Activated naive CD4-positive, alpha-beta T cell treated with anti-CD3 and anti-CD28 coated beads, Interleukin-2, amount 50 U/mL, for 24 hours (primary cell): ENCODE data around the gene CHST10.
"Not testable (repeated sequence)": the region's sequence is repeated elsewhere in the genome, so short reads cannot be mapped to it uniquely, and the experiment has no call there.

ENCODE experiments used
- H3K27ac Mint-ChIP-seq: one replicate; pipeline ENCODE4 v1.8.0; 2021; ENCODE audit warnings: mild to moderate bottlenecking, mixed read lengths
- H3K27me3 Mint-ChIP-seq: one replicate; pipeline ENCODE4 v1.8.0; 2021; ENCODE audit warnings: mixed read lengths
- H3K36me3 Mint-ChIP-seq: one replicate; pipeline ENCODE4 v1.8.0; 2021; ENCODE audit warnings: mixed read lengths
- H3K4me1 Mint-ChIP-seq: one replicate; pipeline ENCODE4 v1.8.0; 2021; ENCODE audit warnings: mixed read lengths
- H3K4me3 Mint-ChIP-seq: one replicate; pipeline ENCODE4 v1.8.0; 2021; ENCODE audit warnings: mild to moderate bottlenecking, mixed read lengths
- H3K9me3 Mint-ChIP-seq: one replicate; pipeline ENCODE4 v1.8.0; 2021; ENCODE audit warnings: mixed read lengths

Gene CHST10

GRCh38 chr2:100390001-100390940 lies 27.2 kb downstream of the CHST10 start:
- H3K36me3 Mint-ChIP-seq: peaks cover 5% of the 10 kb centered on the region
- H3K4me3 Mint-ChIP-seq: no peak overlapping the region
- no peaks in the 10 kb centered on the region for H3K27me3 Mint-ChIP-seq
- H3K4me1 Mint-ChIP-seq: no peaks in the 10 kb centered on the region
- no peaks in the 10 kb centered on the region for H3K9me3 Mint-ChIP-seq
- H3K27ac Mint-ChIP-seq: no peak overlapping the region

GRCh38 chr2:100388703-100389102 lies 28.8 kb downstream of the CHST10 start:
- H3K4me3 Mint-ChIP-seq: no peak overlapping the region
- H3K27me3 Mint-ChIP-seq: no peaks in the 10 kb centered on the region
- H3K27ac Mint-ChIP-seq: no peak overlapping the region
- H3K36me3 Mint-ChIP-seq: peaks cover 4% of the 10 kb centered on the region
- H3K9me3 Mint-ChIP-seq: no peaks in the 10 kb centered on the region
- no peaks in the 10 kb centered on the region for H3K4me1 Mint-ChIP-seq

- H3K27me3 Mint-ChIP-seq: no peaks in the 10 kb centered on the region
- H3K36me3 Mint-ChIP-seq: no peaks in the 10 kb centered on the region
- H3K4me3 Mint-ChIP-seq: no peak overlapping the region
- H3K9me3 Mint-ChIP-seq: no peaks in the 10 kb centered on the region
- H3K4me1 Mint-ChIP-seq: no peaks in the 10 kb centered on the region
- H3K27ac Mint-ChIP-seq: no peak overlapping the region
Measured at GRCh38 chr2:100383954-100384353, 33.5 kb downstream of the CHST10 start.

GRCh38 chr2:100383306-100383705 lies 34.2 kb downstream of the CHST10 start:
- H3K27me3 Mint-ChIP-seq: no peaks in the 10 kb centered on the region
- no peak overlapping the region for H3K27ac Mint-ChIP-seq
- H3K4me3 Mint-ChIP-seq: no peak overlapping the region
- H3K36me3 Mint-ChIP-seq: no peaks in the 10 kb centered on the region
- no peaks in the 10 kb centered on the region for H3K4me1 Mint-ChIP-seq
- H3K9me3 Mint-ChIP-seq: no peaks in the 10 kb centered on the region

GRCh38 chr2:100381240-100381639 lies 36.2 kb downstream of the CHST10 start:
- Mint-ChIP-seq H3K4me3 (no peak overlapping the region), H3K27ac (no peak overlapping the region), H3K36me3 (no peaks in the 10 kb centered on the region), H3K27me3 (no peaks in the 10 kb centered on the region), H3K4me1 (no peaks in the 10 kb centered on the region), H3K9me3 (no peaks in the 10 kb centered on the region)

GRCh38 chr2:100380681-100381080 lies 36.8 kb downstream of the CHST10 start:
- Mint-ChIP-seq H3K36me3 (no peaks in the 10 kb centered on the region), H3K27me3 (no peaks in the 10 kb centered on the region), H3K9me3 (no peaks in the 10 kb centered on the region), H3K4me1 (no peaks in the 10 kb centered on the region), H3K27ac (no peak overlapping the region), H3K4me3 (no peak overlapping the region)

GRCh38 chr2:100376836-100377235 lies 40.6 kb downstream of the CHST10 start:
- peaks cover under 1% of the 10 kb centered on the region for H3K36me3 Mint-ChIP-seq
- no peak overlapping the region for H3K27ac Mint-ChIP-seq
- peaks cover under 1% of the 10 kb centered on the region for H3K9me3 Mint-ChIP-seq
- H3K4me1 Mint-ChIP-seq: no peaks in the 10 kb centered on the region
- peaks cover 6% of the 10 kb centered on the region for H3K27me3 Mint-ChIP-seq
- no peak overlapping the region for H3K4me3 Mint-ChIP-seq

- Mint-ChIP-seq H3K9me3 (peaks cover 27% of the 10 kb centered on the region), H3K36me3 (peaks cover 7% of the 10 kb centered on the region), H3K27me3 (peaks cover 17% of the 10 kb centered on the region), H3K4me1 (no peaks in the 10 kb centered on the region), H3K4me3 (no peak overlapping the region), H3K27ac (no peak overlapping the region)
Measured at GRCh38 chr2:100367163-100367562, 50.3 kb downstream of the CHST10 start.

- Mint-ChIP-seq H3K4me3 (no peak overlapping the region), H3K36me3 (peaks cover 2% of the 10 kb centered on the region), H3K27ac (no peak overlapping the region), H3K4me1 (no peaks in the 10 kb centered on the region), H3K9me3 (peaks cover 15% of the 10 kb centered on the region), H3K27me3 (peaks cover 14% of the 10 kb centered on the region)
Measured at GRCh38 chr2:100365434-100365833, 52.0 kb downstream of the CHST10 start.

GRCh38 chr2:100362269-100362668 lies 55.2 kb downstream of the CHST10 start:
- not testable (repeated sequence) for H3K27me3 Mint-ChIP-seq, H3K27ac Mint-ChIP-seq, H3K4me3 Mint-ChIP-seq, H3K4me1 Mint-ChIP-seq, H3K36me3 Mint-ChIP-seq
- peaks cover 14% of the 10 kb centered on the region for H3K9me3 Mint-ChIP-seq

GRCh38 chr2:100359576-100359975 lies 57.9 kb downstream of the CHST10 start:
- H3K4me1 Mint-ChIP-seq: no peaks in the 10 kb centered on the region
- no peak overlapping the region for H3K4me3 Mint-ChIP-seq
- peaks cover 4% of the 10 kb centered on the region for H3K36me3 Mint-ChIP-seq
- H3K27me3 Mint-ChIP-seq: peaks cover 12% of the 10 kb centered on the region
- peaks cover 19% of the 10 kb centered on the region for H3K9me3 Mint-ChIP-seq
- no peak overlapping the region for H3K27ac Mint-ChIP-seq

- Mint-ChIP-seq H3K9me3 (peaks cover 19% of the 10 kb centered on the region), H3K36me3 (peaks cover 4% of the 10 kb centered on the region), H3K27ac (no peak overlapping the region), H3K27me3 (peaks cover 11% of the 10 kb centered on the region), H3K4me3 (no peak overlapping the region), H3K4me1 (no peaks in the 10 kb centered on the region)
Measured at GRCh38 chr2:100358554-100358953, 58.9 kb downstream of the CHST10 start.

- no peak overlapping the region for H3K27ac Mint-ChIP-seq
- H3K9me3 Mint-ChIP-seq: peaks cover 5% of the 10 kb centered on the region
- peaks cover 24% of the 10 kb centered on the region for H3K27me3 Mint-ChIP-seq
- H3K36me3 Mint-ChIP-seq: peaks cover 2% of the 10 kb centered on the region
- no peak overlapping the region for H3K4me3 Mint-ChIP-seq
- H3K4me1 Mint-ChIP-seq: no peaks in the 10 kb centered on the region
Measured at GRCh38 chr2:100352521-100352920, 64.9 kb downstream of the CHST10 start.

- Mint-ChIP-seq H3K4me1 (no peaks in the 10 kb centered on the region), H3K27ac (no peak overlapping the region), H3K4me3 (no peak overlapping the region), H3K27me3 (peaks cover 19% of the 10 kb centered on the region), H3K9me3 (no peaks in the 10 kb centered on the region), H3K36me3 (no peaks in the 10 kb centered on the region)
Measured at GRCh38 chr2:100350661-100351185, 66.7 kb downstream of the CHST10 start.

- not testable (repeated sequence) for H3K36me3 Mint-ChIP-seq, H3K9me3 Mint-ChIP-seq, H3K4me3 Mint-ChIP-seq, H3K4me1 Mint-ChIP-seq
- Mint-ChIP-seq H3K27me3 (peaks cover 19% of the 10 kb centered on the region), H3K27ac (peak overlapping the region; percentile 2)
Measured at GRCh38 chr2:100345144-100345543, 72.3 kb downstream of the CHST10 start.

GRCh38 chr2:100344433-100344832 lies 73.0 kb downstream of the CHST10 start:
- H3K4me1 Mint-ChIP-seq: no peaks in the 10 kb centered on the region
- H3K27ac Mint-ChIP-seq: no peak overlapping the region
- no peaks in the 10 kb centered on the region for H3K36me3 Mint-ChIP-seq
- no peak overlapping the region for H3K4me3 Mint-ChIP-seq
- no peaks in the 10 kb centered on the region for H3K9me3 Mint-ChIP-seq
- H3K27me3 Mint-ChIP-seq: peaks cover 21% of the 10 kb centered on the region
